GM12892 (cell line): Measurements from ENCODE around the gene JDP2.

Source experiments
- POLR2A ChIP-seq: IDR thresholded peaks from 2 replicates; pipeline ENCODE4 v1.6.1; 2011; ENCODE audit warnings: low read depth, low read length, control low read depth
- POLR2AphosphoS5 ChIP-seq: IDR thresholded peaks from 2 replicates; pipeline ENCODE4 v1.6.1; 2011; ENCODE audit warnings: low read depth, low read length, control low read depth
- TAF1 ChIP-seq: IDR thresholded peaks from 2 replicates; pipeline ENCODE4 v1.6.1; 2011; ENCODE audit warnings: low read depth, mild to moderate bottlenecking, control low read depth, low read length, borderline replicate concordance

DNA sequence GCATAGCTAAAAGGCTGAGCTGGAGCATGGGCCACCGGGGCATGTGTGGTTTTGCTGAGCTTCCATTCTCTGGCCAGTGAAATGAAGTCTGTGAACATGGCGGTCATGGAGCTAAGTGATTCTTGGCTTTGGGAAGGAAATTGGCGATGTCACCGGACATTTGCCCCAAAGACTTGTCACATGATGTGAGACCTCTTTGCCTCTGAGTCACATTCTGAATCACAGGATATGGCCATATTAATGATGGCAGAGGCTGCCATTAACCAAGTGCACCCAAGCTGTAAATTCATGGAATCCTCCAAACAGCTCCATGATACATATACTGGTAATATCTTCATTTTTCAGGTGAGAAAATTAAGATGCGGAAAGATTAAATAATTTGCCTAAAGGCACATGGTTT is 67.1 kb downstream of the JDP2 start:
- TF ChIP-seq POLR2A (no peak), TAF1 (no peak), POLR2AphosphoS5 (no peak)
